Suppressor macrophage treated with lipopolysaccharide for 4 hours (primary cell): ENCODE data around the gene PSMB1.

Source experiments
- DNase-seq: peaks from one replicate; pipeline ENCODE4 v3.0.0-alpha.2; 2020

The PSMB1 gene

GRCh38 chr6:170552765-170553533 is at the start of gene PSMB1:
TSS of gene PSMB1 (minus strand) at chr6:170553307. CDS start at chr6:170553242, 65 bp downstream.
- DNase-seq: peak; percentile 97

GRCh38 chr6:170597278-170597677 is 44.2 kb upstream of the PSMB1 start:
- no peak for DNase-seq

DNA sequence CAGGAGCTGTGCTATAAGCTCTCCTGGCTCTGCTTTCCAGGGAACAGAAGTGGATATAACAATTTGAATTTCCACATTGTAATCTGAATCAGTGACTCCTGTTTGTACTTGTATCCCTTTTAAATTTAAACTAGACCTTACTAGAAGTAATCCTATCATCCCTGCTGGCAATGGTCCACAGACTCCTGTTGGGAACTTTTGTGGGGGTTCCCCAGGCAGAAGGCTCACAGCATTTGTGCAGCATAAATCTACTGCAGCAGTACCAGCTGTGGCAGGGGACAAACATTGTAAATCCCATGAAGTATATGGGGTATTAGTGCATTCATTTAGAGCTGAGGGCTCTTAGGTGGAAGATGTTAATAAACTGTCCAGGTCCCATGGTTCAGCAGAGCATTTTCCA is 43.3 kb upstream of the PSMB1 start:
- no peak for DNase-seq

DNA sequence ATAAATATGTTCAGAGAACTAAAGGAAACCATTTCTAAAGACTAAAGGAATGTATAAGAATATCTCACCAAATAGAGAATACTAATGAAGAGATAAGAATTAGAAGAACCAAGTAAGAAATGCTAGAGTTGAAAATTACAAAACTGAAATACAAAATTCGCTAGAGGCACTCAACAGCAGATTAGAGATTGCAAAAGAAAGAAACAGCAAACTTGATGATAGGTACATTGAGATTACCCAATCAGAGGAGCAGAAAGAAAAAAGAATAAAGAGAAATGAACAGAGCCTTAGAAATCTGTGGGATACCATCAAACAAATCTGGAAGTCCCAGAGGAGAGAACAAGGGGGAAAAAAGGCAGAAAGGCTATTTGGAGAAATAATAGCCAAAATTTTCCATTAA is 37.6 kb upstream of the PSMB1 start:
- no peak for DNase-seq

DNA sequence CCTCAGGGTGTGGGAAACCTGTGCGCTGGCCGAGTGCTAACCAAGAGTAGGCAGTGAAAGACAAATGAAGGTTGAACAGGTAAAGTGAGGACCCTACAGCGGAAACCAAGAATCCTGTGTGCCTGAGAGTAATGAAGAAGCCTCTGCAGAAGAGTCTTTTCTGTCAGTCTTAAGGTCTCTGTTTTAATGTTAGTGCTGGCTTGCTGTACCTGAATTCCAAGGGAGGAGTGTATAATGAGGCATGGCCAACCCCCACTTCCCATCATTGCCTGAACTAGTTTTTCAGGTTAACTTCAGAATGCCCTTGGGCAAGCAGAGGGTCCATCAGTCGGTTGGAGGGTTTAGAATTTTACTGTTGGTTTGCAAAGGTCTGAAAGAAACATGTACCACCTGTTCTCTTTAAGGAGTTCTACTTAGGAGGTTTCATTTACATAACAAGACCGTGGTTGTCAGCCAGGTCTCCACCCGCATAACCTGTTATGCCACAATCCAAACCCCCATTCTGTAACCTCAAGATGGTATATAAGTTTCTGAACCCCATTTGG is 31.9 kb upstream of the PSMB1 start:
- no peak for DNase-seq

DNA sequence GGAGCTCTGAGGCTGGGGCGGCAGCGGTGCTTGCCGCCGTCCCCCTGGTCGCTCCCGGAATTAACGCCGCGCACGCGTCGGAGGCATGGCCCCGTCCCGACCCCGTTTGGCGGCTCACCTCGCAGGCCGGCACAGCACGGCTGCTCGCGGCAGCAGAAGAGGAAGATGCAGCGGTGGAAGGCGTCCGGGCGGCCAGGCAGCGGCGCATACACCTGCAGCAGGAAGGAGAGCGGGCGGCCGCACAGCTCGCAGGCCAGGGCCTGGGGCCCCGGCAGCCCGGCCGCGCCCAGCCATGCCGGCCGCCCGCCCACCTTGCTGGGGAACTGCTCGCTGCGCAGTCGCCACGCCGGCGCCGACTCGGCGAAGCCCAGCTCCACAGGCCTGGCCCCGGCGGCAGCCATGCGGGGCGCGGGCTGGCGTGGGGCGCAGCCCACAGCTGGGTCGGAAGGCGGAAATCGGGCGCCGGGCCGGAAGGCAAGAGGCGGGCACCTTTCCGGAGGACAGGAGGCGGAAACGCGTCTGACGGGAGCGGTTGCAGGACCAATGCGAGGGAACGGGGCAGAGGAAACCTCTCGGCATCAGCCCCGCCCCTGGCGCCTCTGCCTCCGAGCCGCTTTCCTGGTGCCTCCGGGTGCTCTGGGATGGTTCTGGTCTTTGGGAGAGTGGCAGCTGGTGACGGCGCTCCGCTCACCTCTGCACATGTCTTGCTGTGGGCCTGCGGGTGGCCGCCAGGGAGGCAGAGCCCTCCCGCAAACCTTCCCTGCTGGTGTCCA is 31.3 kb upstream of the PSMB1 start, which contains the start of gene PDCD2:
Gene PDCD2, minus strand, starts transcription at position 457 of the 773 bp plus-strand sequence. Its CDS starts 56 bp downstream, at position 401.
- peak; percentile 95 for DNase-seq

- no peak for DNase-seq
Measured at GRCh38 chr6:170583756-170584180, 30.7 kb upstream of the PSMB1 start.

GRCh38 chr6:170578909-170579308 is 25.8 kb upstream of the PSMB1 start:
- DNase-seq: no peak

DNA sequence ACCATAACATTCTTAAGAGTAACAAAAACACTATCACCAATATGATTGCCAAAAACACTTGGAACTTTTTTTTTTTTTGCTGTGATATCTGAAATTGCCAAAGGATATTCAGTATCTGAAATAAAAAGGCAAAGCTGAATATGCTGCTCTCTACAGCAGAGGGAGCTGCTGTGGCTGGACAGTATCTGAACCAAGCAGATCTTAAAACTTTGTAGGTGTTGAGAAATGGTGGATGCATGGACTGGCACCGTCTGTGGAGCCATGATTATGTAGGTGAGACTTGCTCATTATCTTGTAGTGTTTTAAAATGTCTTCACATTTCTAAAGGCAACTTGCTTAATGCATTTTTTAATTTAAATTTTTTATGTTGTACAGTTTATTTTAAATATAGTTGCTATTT is 22.1 kb upstream of the PSMB1 start:
- DNase-seq: no peak

- no peak for DNase-seq
Measured at GRCh38 chr6:170572704-170573466, 19.8 kb upstream of the PSMB1 start.

DNA sequence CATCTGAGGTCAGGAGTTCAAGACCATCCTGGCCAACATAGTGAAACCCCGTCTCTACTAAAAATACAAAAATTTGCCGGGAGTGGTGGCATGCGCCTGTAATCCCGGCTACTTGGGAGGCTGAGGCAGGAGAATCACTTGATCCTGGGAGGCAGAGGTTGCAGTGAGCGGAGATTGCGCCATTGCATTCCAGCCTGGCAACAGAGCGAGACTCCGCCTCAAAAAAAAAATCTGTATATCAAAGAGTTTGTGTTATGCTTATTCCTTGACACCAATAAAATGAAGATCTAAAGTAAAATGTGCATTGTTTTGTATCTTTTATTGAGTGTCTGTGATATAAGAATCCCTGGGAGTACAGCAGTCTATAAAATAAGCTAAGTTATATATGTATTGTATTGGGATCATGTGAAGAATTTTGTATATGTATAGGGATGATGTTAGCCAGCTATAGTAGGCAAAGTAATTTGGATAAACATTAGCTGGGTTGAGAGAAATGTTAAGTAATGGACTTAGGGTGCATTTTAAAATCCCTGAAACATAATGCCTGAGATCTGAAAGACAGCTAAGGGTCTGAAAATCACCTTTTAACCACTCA is 11.9 kb upstream of the PSMB1 start:
- DNase-seq: no peak

DNA sequence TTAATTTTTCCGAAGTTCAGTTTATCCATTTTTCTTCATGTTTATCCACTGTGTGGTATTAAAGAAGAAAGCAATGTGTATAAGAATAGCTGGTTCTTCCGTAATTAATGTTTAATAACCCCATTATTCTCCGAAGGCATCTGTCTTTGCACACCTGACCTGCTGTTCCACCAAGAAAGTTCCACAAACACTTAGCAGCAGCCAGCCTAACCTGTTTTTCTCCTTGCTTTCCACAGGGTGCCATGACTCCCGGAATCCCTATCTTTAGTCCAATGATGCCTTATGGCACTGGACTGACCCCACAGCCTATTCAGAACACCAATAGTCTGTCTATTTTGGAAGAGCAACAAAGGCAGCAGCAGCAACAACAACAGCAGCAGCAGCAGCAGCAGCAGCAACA is 8.4 kb upstream of the PSMB1 start:
- DNase-seq: no peak

DNA sequence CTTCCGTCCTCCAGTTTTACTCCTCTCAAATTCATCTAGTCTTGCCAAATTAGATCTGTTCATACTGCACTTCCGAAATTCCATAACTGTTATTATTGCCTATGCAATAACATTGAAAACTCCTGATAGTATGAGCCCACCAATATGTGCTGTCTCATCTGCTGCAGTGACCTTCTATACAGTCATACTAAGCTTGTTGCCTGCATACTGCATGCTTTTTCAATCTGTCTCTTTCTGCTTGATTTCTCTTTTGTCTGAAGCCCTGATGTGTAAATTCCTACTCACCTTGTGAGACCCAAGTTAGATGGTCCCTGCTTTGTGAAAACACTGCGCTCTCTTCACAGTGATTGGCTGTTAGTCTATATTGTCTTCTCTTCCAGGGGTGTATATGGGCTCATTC is 2.2 kb upstream of the PSMB1 start:
- DNase-seq: no peak

DNA sequence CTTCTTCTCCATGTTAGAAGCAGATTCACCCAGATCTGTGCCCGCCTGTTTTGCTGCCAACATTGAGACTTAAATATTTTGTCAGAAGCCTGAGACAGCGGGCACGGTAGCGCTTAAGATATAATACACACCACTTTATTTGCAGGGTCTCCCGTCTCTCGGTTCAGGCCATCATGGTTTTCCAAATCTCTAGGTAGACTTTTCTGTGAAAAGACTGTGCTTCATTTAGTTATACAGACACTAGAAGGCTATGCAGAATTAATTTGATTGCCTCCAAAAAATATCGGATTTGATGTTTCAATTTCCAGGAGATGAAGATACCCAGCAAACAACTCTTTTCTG is 1.7 kb upstream of the PSMB1 start:
- DNase-seq: no peak

GRCh38 chr6:170554013-170554795 is 1.1 kb upstream of the PSMB1 start, which contains the start of gene TBP:
TSS of gene TBP (plus strand) at chr6:170554369. CDS start at chr6:170557030, 2,661 bp downstream.
- peak; percentile 99 for DNase-seq

DNA sequence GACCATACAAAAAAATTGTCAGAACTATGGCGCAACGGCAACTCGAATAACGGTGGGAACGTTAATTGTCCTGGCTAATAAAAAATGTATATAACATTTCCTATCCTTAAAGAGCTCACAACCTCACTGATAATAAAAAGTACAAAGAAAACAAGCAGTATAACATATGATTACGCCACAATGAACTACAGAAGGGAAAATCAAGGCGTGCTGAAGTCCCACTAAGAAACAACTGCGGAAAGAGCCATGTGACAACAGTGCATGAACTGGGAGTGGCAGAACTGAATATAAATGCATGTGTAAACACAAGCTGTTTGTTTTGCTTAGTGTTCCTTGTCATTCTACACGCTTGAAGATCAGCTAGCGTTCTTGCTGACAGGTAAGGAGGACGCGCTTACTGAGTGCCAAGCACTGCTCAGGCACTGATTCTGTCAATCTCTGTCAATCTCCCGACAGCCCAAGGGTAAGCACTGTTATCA is 466 bp upstream of the PSMB1 start:
- DNase-seq: peak; percentile 46

DNA sequence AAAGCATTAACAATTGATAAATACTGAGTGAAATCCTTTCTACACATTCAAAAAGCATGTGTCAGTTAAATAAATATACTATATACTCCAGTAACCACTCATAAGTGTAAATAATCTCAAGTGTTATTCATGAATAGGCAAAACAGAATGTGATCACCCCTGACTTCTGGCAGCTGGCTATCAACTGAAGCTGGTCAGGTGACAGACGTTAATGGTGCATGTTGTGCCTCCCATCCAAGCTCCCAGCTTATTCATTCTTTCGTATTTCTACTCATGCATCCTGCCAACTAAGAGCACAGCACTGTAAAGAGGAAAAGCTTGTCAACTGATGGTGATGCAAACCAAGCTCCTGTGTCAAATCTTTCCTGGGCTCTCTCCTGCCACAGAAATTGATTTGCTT is 7.7 kb downstream of the PSMB1 start:
- DNase-seq: no peak

- DNase-seq: no peak
Measured at GRCh38 chr6:170542031-170542719, 10.9 kb downstream of the PSMB1 start.

DNA sequence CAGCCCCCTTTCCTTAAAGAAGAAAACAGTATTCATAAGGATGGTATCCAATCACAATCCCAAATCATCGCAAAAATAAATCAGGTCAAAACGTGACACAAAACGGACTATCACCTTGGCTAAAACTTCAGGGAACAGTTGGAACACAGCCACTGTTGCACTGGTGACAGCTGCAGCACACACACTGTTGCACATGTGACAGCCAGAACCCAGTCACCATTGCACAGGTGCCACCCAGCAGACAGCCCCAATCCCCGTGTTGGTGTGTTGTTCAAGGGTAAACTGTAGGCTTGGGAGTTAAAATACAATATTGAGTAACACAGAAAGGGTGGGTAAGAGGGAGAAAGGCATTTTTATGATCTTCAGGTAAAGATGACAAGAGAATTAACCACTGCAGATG is 15.8 kb downstream of the PSMB1 start:
- no peak for DNase-seq

- no peak for DNase-seq
Measured at GRCh38 chr6:170536671-170537070, 16.4 kb downstream of the PSMB1 start.

DNA sequence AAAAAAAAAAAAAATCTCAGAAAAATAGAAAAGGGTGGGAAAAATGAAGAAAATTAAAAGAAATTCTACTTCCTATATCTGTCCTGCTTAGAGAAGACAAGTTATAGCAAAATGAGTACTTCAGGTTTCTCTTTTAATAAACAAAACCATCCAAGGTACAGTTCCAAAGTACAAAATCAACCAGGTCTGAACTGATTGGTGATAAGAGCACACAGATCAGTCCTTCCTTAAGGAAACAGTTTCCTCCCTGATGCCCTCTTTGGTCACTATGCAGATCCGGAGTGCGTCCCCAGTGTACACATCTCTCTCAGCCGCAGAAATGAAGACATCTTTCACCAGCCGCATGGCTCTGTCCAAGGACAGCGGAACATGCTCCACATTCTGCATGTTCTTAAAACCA is 18.1 kb downstream of the PSMB1 start:
- DNase-seq: no peak
